Mesendoderm (in vitro differentiated cells): ENCODE measurements around the gene P4HA1.
"Not testable (repeated sequence)": the region's sequence is repeated elsewhere in the genome, so short reads cannot be mapped to it uniquely, and the experiment has no call there.

Experiments used
- DNase-seq: peaks from one replicate; pipeline ENCODE4 v3.0.0; 2013
- H2AK5ac ChIP-seq: 2 replicates; pipeline ENCODE4 v1.6.1; 2013; ENCODE audit warnings: low read length, inconsistent platforms
- H2BK120ac ChIP-seq: 2 replicates; pipeline ENCODE4 v1.6.1; 2013; ENCODE audit warnings: low read depth, mild to moderate bottlenecking, low read length, moderate library complexity, mixed read lengths
- H2BK15ac ChIP-seq: replicated peaks from 2 replicates; pipeline ENCODE4 v1.6.1; 2013; ENCODE audit warnings: low read depth, mild to moderate bottlenecking, moderate library complexity
- H2BK5ac ChIP-seq: 2 replicates; pipeline ENCODE4 v1.6.1; 2013; ENCODE audit warnings: low read length, inconsistent platforms
- H3K18ac ChIP-seq: 2 replicates; pipeline ENCODE4 v1.6.1; 2013; ENCODE audit warnings: mild to moderate bottlenecking, low read length, mixed read lengths
- H3K23ac ChIP-seq: one replicate; pipeline ENCODE4 v1.6.1; 2013; ENCODE audit warnings: low read length
- H3K27ac ChIP-seq: 2 replicates; pipeline ENCODE4 v1.5.1; 2013; ENCODE audit warnings: low read depth, mild to moderate bottlenecking, inconsistent platforms, low read length, moderate library complexity
- H3K27me3 ChIP-seq: 2 replicates; pipeline ENCODE4 v1.6.1; 2013; ENCODE audit warnings: low read length, control low read depth, mild to moderate bottlenecking, inconsistent platforms; ENCODE audit not compliant: insufficient read depth, poor library complexity
- H3K36me3 ChIP-seq: 2 replicates; pipeline ENCODE4 v1.6.1; 2013; ENCODE audit warnings: low read length, inconsistent platforms; ENCODE audit not compliant: control insufficient read depth, insufficient read depth
- H3K4ac ChIP-seq: one replicate; pipeline ENCODE4 v1.6.1; 2013; ENCODE audit warnings: low read depth, mild to moderate bottlenecking, low read length, moderate library complexity
- H3K4me1 ChIP-seq: 2 replicates; pipeline ENCODE4 v1.6.1; 2013; ENCODE audit warnings: low read depth, low read length, inconsistent platforms; ENCODE audit not compliant: control insufficient read depth
- H3K4me2 ChIP-seq: 2 replicates; pipeline ENCODE4 v1.6.1; 2013; ENCODE audit warnings: low read length
- H3K4me3 ChIP-seq: 2 replicates; pipeline ENCODE4 v1.5.1; 2013; ENCODE audit warnings: mild to moderate bottlenecking, low read length
- H3K56ac ChIP-seq: one replicate; pipeline ENCODE4 v1.6.1; 2013; ENCODE audit warnings: low read length
- H3K79me1 ChIP-seq: 2 replicates; pipeline ENCODE4 v1.6.1; 2013; ENCODE audit warnings: low read length, inconsistent platforms
- H3K79me2 ChIP-seq: 2 replicates; pipeline ENCODE4 v1.6.1; 2013; ENCODE audit warnings: mild to moderate bottlenecking, low read length; ENCODE audit not compliant: control insufficient read depth, insufficient read depth
- H3K9ac ChIP-seq: 2 replicates; pipeline ENCODE4 v1.6.1; 2013; ENCODE audit warnings: low read length, inconsistent platforms
- H4K5ac ChIP-seq: one replicate; pipeline ENCODE4 v1.6.1; 2013; ENCODE audit warnings: low read length
- H4K8ac ChIP-seq: one replicate; pipeline ENCODE4 v1.6.1; 2013; ENCODE audit warnings: low read depth, mild to moderate bottlenecking, control low read depth, low read length, moderate library complexity
- WGBS: extraction: QIAGEN DNeasy Blood & Tissue Kit; methylation state at CpG from one replicate; pipeline ENCODE4 v1.1.7; 2013; ENCODE audit warnings: low lambda C conversion rate, missing lambda C conversion rate; ENCODE audit not compliant: insufficient coverage; ENCODE audit errors: extremely low coverage; 5-methylcytosine and 5-hydroxymethylcytosine counted together

P4HA1 gene

DNA sequence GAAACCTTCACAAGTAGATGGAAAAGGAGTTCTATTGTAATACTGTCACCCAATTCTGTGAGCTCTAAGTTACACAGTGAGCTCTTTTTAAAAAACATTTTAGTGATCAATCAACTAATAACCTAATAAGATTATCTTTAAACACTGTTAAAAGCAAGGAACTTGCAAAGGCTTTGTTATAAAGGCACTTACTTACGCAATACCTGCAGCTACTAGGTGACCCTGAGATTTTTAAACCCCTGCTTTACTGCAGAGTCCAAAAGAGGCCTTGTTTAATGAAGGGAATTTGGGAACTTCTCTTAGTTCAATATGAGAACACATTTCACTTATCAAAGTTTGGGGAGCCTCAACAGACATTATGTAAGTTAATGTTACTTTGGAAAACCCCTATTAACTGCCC lies 53.3 kb downstream of the P4HA1 start:
- H4K8ac ChIP-seq = no peak overlapping the region
- no peak overlapping the region for H3K27ac ChIP-seq

DNA sequence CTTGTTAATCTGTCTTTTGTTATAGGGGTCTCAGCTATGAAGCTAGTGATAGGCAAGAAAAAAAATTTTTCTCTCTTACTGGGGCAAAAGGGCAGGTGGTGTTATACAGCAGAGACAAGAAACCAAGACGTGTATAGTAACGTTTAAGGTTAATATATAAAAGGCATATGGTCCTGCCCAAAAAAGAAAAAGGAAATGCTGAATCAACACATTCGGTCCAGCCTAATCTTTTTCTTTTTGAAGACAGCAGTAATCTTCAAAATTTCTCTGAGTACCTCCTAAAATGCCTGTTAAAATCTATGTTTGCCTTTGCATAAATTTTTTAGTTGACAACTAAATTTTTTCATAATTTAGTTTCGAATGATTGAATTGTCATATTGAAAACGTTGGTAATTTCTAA lies 54.5 kb downstream of the P4HA1 start:
- no peak overlapping the region for H3K4me3 ChIP-seq
- H3K9ac ChIP-seq = no peak overlapping the region
- H3K36me3 ChIP-seq = no peaks in the 10 kb centered on the region
- H4K5ac ChIP-seq = no peak overlapping the region
- H2BK120ac ChIP-seq = no peak overlapping the region
- WGBS = no CpG with 5 or more reads among the region's 5 CpGs
- H2BK5ac ChIP-seq = no peak overlapping the region
- DNase-seq = no peak
- H4K8ac ChIP-seq = no peak overlapping the region
- no peak overlapping the region for H3K56ac ChIP-seq
- H3K79me1 ChIP-seq = no peaks in the 10 kb centered on the region
- H3K4me1 ChIP-seq = peaks cover 5% of the 10 kb centered on the region
- H3K4ac ChIP-seq = no peak overlapping the region
- no peak overlapping the region for H3K23ac ChIP-seq
- H3K27ac ChIP-seq = no peak overlapping the region
- H3K27me3 ChIP-seq = no peaks in the 10 kb centered on the region
- no peak overlapping the region for H3K4me2 ChIP-seq
- no peak overlapping the region for H3K18ac ChIP-seq
- H2AK5ac ChIP-seq = no peak overlapping the region
- H3K79me2 ChIP-seq = no peaks in the 10 kb centered on the region
- no peak overlapping the region for H2BK15ac ChIP-seq

More for the DNA sequence above, 53.3 kb downstream of the P4HA1 start:
- Histone ChIP-seq H4K5ac (no peak overlapping the region), H3K4me3 (no peak overlapping the region), H2BK15ac (no peak overlapping the region), H2BK5ac (no peak overlapping the region), H3K18ac (no peak overlapping the region), H3K23ac (no peak overlapping the region), H3K56ac (no peak overlapping the region), H3K4ac (no peak overlapping the region), H3K79me2 (no peaks in the 10 kb centered on the region), H3K27me3 (no peaks in the 10 kb centered on the region), H3K9ac (no peak overlapping the region), H3K4me2 (no peak overlapping the region), H2BK120ac (no peak overlapping the region), H3K79me1 (no peaks in the 10 kb centered on the region), H3K36me3 (no peaks in the 10 kb centered on the region), H2AK5ac (no peak overlapping the region), H3K4me1 (peaks cover 5% of the 10 kb centered on the region)
- WGBS = no CpG with 5 or more reads among the region's 1 CpG
- DNase-seq = no peak

DNA sequence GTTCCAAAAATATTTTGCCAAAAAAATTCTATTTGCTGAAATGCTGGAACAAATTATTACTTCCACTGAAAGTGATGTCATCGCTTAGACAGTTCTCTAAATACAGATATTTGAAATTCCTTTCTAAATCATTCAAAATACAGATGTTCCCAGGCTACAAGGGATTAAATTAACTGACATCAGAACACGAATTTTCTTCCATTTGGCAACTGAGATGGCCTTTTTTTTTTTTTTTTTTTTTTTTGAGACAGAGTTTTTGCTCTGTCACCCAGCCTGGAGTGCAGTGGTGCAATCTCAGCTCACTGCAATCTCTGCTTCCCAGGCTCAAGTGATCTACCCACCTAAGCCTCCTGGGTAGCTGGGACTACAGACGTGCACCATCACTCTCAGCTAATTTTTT lies 57.0 kb downstream of the P4HA1 start:
- Histone ChIP-seq H3K4me1 (peaks cover 3% of the 10 kb centered on the region), H2AK5ac (no peak overlapping the region), H3K79me2 (no peaks in the 10 kb centered on the region), H3K4me2 (no peak overlapping the region), H4K5ac (no peak overlapping the region), H3K9ac (no peak overlapping the region), H2BK15ac (no peak overlapping the region), H3K36me3 (no peaks in the 10 kb centered on the region), H3K23ac (no peak overlapping the region), H4K8ac (no peak overlapping the region), H3K79me1 (no peaks in the 10 kb centered on the region), H3K27ac (no peak overlapping the region), H3K18ac (no peak overlapping the region), H2BK120ac (no peak overlapping the region), H3K56ac (no peak overlapping the region), H3K27me3 (no peaks in the 10 kb centered on the region), H2BK5ac (no peak overlapping the region), H3K4ac (no peak overlapping the region), H3K4me3 (no peak overlapping the region)
- DNase-seq = no peak
- WGBS = no CpG with 5 or more reads among the region's 3 CpGs

DNA sequence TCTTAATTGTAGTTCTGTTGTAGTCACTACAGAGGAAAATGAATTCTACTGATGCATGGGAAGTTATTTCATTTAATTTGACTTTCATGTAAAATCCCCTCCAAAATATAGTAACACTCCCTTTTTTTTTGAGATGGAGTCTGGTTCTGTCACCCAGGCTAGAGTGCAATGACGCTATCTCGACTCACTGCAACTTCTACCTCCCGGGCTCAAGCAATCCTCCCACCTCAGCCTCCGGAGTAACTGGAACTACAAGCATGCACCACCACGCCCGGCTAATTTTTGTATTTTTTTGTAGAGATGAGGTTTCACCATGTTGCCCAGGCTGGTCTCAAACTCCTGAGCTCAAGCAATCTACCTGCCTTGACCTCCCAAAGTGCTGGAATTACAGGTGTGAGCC lies 60.4 kb downstream of the P4HA1 start:
- not testable (repeated sequence) for H3K4me1 ChIP-seq, H2BK15ac ChIP-seq, H4K5ac ChIP-seq, H3K4me2 ChIP-seq, H2BK120ac ChIP-seq, H2BK5ac ChIP-seq, DNase-seq, H3K18ac ChIP-seq, H3K9ac ChIP-seq, H3K79me2 ChIP-seq, H3K79me1 ChIP-seq, H2AK5ac ChIP-seq, H3K4ac ChIP-seq, H3K27ac ChIP-seq, H3K36me3 ChIP-seq, H3K27me3 ChIP-seq, H3K4me3 ChIP-seq, H4K8ac ChIP-seq, H3K23ac ChIP-seq, H3K56ac ChIP-seq
- no CpG with 5 or more reads among the region's 6 CpGs for WGBS

DNA sequence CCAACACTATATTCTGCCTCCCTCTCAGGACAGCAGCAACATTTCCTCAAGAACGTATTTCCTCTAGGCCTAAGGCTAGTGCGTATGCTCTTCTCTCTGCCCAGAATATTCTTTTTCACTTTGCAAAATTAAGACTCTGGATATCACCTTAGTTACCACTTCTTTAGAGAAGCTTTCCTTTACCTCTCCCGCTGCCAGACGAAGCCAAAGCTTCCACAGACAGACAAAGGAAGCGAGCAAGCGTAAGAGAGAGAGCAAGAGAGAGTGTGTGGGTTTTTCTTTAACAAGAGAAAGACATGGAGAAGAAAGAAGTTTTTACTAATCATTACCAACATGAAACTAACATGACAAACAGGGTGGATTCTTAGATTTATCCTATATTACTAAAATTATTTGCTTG lies 64.1 kb downstream of the P4HA1 start:
- Histone ChIP-seq H3K18ac (no peak overlapping the region), H3K27ac (no peak overlapping the region), H3K23ac (no peak overlapping the region), H3K4me3 (no peak overlapping the region), H3K36me3 (no peaks in the 10 kb centered on the region), H3K56ac (no peak overlapping the region), H3K79me2 (no peaks in the 10 kb centered on the region), H2BK120ac (no peak overlapping the region), H3K4me1 (no peaks in the 10 kb centered on the region), H3K79me1 (no peaks in the 10 kb centered on the region), H3K9ac (no peak overlapping the region), H2BK5ac (no peak overlapping the region), H4K8ac (no peak overlapping the region), H3K4me2 (no peak overlapping the region), H2BK15ac (no peak overlapping the region), H4K5ac (no peak overlapping the region), H3K27me3 (no peaks in the 10 kb centered on the region), H3K4ac (no peak overlapping the region), H2AK5ac (no peak overlapping the region)
- no peak for DNase-seq
- no CpG with 5 or more reads among the region's 6 CpGs for WGBS

DNA sequence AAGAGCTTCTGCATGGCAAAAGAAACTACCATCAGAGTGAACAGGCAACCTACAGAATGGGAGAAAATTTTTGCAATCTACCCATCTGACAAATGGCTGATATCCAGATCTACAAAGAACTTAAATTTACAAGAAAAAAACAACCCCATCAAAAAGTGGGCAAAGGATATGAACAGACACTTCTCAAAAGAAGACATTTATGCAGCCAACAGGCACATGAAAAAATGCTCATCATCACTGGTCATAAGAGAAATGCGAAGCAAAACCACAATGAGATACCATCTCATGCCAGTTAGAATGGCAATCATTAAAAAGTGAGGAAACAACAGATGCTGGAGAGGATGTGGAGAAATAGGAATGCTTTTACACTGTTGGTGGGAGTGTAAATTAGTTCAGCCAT lies 70.0 kb downstream of the P4HA1 start:
- H2BK15ac ChIP-seq, H3K4me2 ChIP-seq, H3K79me1 ChIP-seq, H3K4me3 ChIP-seq, H2BK120ac ChIP-seq, H2AK5ac ChIP-seq, H3K27ac ChIP-seq, H3K9ac ChIP-seq, H3K4ac ChIP-seq, H3K79me2 ChIP-seq, H3K4me1 ChIP-seq, H2BK5ac ChIP-seq, H3K36me3 ChIP-seq, H3K18ac ChIP-seq, H3K23ac ChIP-seq, H4K8ac ChIP-seq, H3K27me3 ChIP-seq, H3K56ac ChIP-seq, DNase-seq, H4K5ac ChIP-seq: not testable (repeated sequence)
- WGBS = no CpG with 5 or more reads among the region's 1 CpG
